ENCODE results near the gene CLASP1.

- TF ChIP-seq, protein P1, sequence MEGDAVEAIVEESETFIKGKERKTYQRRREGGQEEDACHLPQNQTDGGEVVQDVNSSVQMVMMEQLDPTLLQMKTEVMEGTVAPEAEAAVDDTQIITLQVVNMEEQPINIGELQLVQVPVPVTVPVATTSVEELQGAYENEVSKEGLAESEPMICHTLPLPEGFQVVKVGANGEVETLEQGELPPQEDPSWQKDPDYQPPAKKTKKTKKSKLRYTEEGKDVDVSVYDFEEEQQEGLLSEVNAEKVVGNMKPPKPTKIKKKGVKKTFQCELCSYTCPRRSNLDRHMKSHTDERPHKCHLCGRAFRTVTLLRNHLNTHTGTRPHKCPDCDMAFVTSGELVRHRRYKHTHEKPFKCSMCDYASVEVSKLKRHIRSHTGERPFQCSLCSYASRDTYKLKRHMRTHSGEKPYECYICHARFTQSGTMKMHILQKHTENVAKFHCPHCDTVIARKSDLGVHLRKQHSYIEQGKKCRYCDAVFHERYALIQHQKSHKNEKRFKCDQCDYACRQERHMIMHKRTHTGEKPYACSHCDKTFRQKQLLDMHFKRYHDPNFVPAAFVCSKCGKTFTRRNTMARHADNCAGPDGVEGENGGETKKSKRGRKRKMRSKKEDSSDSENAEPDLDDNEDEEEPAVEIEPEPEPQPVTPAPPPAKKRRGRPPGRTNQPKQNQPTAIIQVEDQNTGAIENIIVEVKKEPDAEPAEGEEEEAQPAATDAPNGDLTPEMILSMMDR (IDR thresholded peaks at IDR 0.05) = no peak
- TF ChIP-seq POLR2A (IDR thresholded peaks at IDR 0.05) = no peak
Measured at GRCh38 chr2:121583555-121583954, 65.7 kb downstream of the CLASP1 start.
